Colonic mucosa (tissue), 4 donors: ENCODE data around the gene FBN1. TPM values are rescaled to one million over a fixed set of nuclear protein-coding genes. Genes with fewer than 3 reads are reported as not detected.

Source experiments
- DNase-seq: peaks from one replicate; pipeline ENCODE4 v3.0.0-alpha.2; 2020
- H3K27ac ChIP-seq: fragments of 200-600 bp; one replicate; pipeline ENCODE4 v1.8.0; 2021
- H3K27me3 ChIP-seq: fragments of 200-600 bp; one replicate; pipeline ENCODE4 v1.8.0; 2021
- H3K36me3 ChIP-seq: fragments of 200-600 bp; one replicate; pipeline ENCODE4 v1.8.0; 2021
- H3K4me1 ChIP-seq: fragments of 200-600 bp; one replicate; pipeline ENCODE4 v1.8.0; 2021; ENCODE audit warnings: mild to moderate bottlenecking
- H3K4me3 ChIP-seq: fragments of 200-600 bp; one replicate; pipeline ENCODE4 v1.8.0; 2021
- H3K9ac ChIP-seq, 2 donors: one replicate each; pipeline ENCODE4 v1.7.0; 2013; ENCODE audit warnings: control low read depth in 2 of 2, low read depth in 2 of 2, low read length in 2 of 2
- H3K9me3 ChIP-seq: fragments of 200-600 bp; one replicate; pipeline ENCODE4 v1.8.0; 2021
- intact Hi-C: fragments of 100-400 bp; cut with DNase I; formaldehyde crosslinking; loops from one replicate; pipeline ENCODE4 v1.14.1; 2022
- total RNA-seq, 2 donors: library from RNA; stranded (reverse); fragmentation: NEBNext Ultra II Directional in 1 of 2; extraction: Animal tissue kit (Norgen Biotek cat#: 25700) in 1 of 2; gene quantifications; one replicate each; pipeline ENCODE4 v1.2.1, GENCODE V29; 2021
- TF ChIP-seq, protein P1 (sequence below): fragments of 200-600 bp; IDR thresholded peaks from one replicate; pipeline ENCODE4 v1.8.0; 2022; ENCODE audit warnings: antibody characterized with exemption, mild to moderate bottlenecking
- donor health status: healthy.
- donor health status: DM: no; HTN: no; CAD: no.
- donor health status: DM: no; HTN: no; CAD: no.

FBN1 gene
- total RNA-seq, 2 donors from 2014 or later: 6.6 to 19.5 TPM

GRCh38 chr15:48603123-48603500 is 42.4 kb downstream of the FBN1 start:
- H3K9me3 ChIP-seq: no peaks in the 10 kb centered on the region
- intact Hi-C loops: no loop called here
- no peak overlapping the region for H3K9ac ChIP-seq
- DNase-seq: no peak
- no peaks in the 10 kb centered on the region for H3K4me1 ChIP-seq
- H3K36me3 ChIP-seq: no peaks in the 10 kb centered on the region
- no peaks in the 10 kb centered on the region for H3K27me3 ChIP-seq
- TF ChIP-seq, protein P1, sequence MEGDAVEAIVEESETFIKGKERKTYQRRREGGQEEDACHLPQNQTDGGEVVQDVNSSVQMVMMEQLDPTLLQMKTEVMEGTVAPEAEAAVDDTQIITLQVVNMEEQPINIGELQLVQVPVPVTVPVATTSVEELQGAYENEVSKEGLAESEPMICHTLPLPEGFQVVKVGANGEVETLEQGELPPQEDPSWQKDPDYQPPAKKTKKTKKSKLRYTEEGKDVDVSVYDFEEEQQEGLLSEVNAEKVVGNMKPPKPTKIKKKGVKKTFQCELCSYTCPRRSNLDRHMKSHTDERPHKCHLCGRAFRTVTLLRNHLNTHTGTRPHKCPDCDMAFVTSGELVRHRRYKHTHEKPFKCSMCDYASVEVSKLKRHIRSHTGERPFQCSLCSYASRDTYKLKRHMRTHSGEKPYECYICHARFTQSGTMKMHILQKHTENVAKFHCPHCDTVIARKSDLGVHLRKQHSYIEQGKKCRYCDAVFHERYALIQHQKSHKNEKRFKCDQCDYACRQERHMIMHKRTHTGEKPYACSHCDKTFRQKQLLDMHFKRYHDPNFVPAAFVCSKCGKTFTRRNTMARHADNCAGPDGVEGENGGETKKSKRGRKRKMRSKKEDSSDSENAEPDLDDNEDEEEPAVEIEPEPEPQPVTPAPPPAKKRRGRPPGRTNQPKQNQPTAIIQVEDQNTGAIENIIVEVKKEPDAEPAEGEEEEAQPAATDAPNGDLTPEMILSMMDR: no peak
- no peak overlapping the region for H3K4me3 ChIP-seq
- H3K27ac ChIP-seq: no peak overlapping the region

- Histone ChIP-seq H3K27ac (no peak overlapping the region), H3K9ac (no peak overlapping the region)
- no peak for DNase-seq
These were observed 43.0 kb downstream of the FBN1 start for GRCh38 chr15:48602358-48603122.

GRCh38 chr15:48601095-48601494 is 44.4 kb downstream of the FBN1 start:
- Histone ChIP-seq H3K27me3 (no peaks in the 10 kb centered on the region), H3K9me3 (no peaks in the 10 kb centered on the region), H3K4me3 (no peak overlapping the region), H3K36me3 (no peaks in the 10 kb centered on the region), H3K4me1 (no peaks in the 10 kb centered on the region), H3K9ac (no peak overlapping the region), H3K27ac (no peak overlapping the region)
- DNase-seq: no peak
- TF ChIP-seq, protein P1: no peak
- intact Hi-C loops: no loop called here

More at GRCh38 chr15:48602358-48603122, 43.0 kb downstream of the FBN1 start:
- intact Hi-C loops: no loop called here
- Histone ChIP-seq H3K36me3 (no peaks in the 10 kb centered on the region), H3K4me3 (no peak overlapping the region), H3K9me3 (no peaks in the 10 kb centered on the region), H3K4me1 (no peaks in the 10 kb centered on the region), H3K27me3 (no peaks in the 10 kb centered on the region)
- TF ChIP-seq, protein P1: no peak

DNA sequence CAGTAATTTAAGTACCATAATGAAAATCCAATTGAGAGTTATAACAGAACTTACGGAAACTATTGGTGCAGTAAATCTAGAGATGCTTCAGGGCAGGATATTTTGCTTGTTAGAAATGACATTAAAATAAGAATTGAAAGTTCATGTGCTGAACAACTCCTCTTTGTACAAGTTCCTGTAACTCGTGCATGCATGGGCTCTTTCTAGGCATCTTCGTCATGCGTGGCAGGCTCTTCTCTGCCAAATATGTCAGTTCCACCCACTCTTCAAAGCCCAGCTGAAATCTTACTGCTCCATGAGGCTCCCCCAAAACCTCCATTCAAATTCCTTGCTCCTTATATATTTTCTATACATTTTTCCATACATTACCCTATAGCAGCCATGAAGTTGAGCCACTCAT is 48.7 kb downstream of the FBN1 start:
- no peak for DNase-seq
- TF ChIP-seq, protein P1: no peak
- Histone ChIP-seq H3K4me3 (no peak overlapping the region), H3K36me3 (no peaks in the 10 kb centered on the region), H3K4me1 (no peaks in the 10 kb centered on the region), H3K9me3 (no peaks in the 10 kb centered on the region), H3K9ac (no peak overlapping the region), H3K27me3 (no peaks in the 10 kb centered on the region), H3K27ac (no peak overlapping the region)
- intact Hi-C loops: no loop called here

DNA sequence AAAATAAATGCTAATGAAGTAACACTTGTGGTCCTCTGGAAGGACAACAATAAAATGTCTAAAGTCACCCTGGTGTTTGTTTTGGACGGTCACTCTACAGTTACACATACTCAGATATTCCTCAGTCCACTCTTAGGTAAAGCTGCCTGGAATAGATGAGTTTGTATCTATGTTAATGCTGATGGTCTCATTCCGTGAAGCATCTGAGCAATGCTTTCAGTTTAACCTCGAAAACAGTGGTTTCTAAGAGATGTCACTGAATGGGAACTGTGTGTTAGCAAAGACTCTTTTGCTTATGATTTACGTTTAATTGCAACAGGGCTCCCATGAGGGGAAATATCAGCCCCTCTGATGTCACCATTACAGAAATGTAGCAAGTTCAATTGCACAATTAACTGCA is 49.1 kb downstream of the FBN1 start:
- Histone ChIP-seq H3K9ac (no peak overlapping the region), H3K27me3 (no peaks in the 10 kb centered on the region), H3K27ac (no peak overlapping the region), H3K4me1 (no peaks in the 10 kb centered on the region), H3K36me3 (no peaks in the 10 kb centered on the region), H3K4me3 (no peak overlapping the region), H3K9me3 (no peaks in the 10 kb centered on the region)
- TF ChIP-seq, protein P1: no peak
- intact Hi-C loops: no loop called here
- DNase-seq: no peak
